Mesothelial cell of epicardium (in vitro differentiated cells): ENCODE measurements around the gene TTLL11. TPM values are rescaled to one million over a fixed set of nuclear protein-coding genes. Genes with fewer than 3 reads are reported as not detected.

Experiments
- DNase-seq, 2 experiments: peaks; one replicate each; pipeline ENCODE4 v3.0.0; 2021; ENCODE audit warnings: low spot score in 2 of 2; ENCODE audit not compliant: unreplicated experiment in 2 of 2
- H3K27ac Mint-ChIP-seq: 2 replicates; pipeline ENCODE4 v1.8.0; 2021; ENCODE audit warnings: mixed read lengths
- H3K27me3 Mint-ChIP-seq: 2 replicates; pipeline ENCODE4 v1.8.0; 2021; ENCODE audit warnings: low read depth, mixed read lengths
- H3K36me3 Mint-ChIP-seq: 2 replicates; pipeline ENCODE4 v1.8.0; 2021; ENCODE audit warnings: mixed read lengths
- H3K4me1 Mint-ChIP-seq: 2 replicates; pipeline ENCODE4 v1.8.0; 2021; ENCODE audit warnings: mixed read lengths
- H3K4me3 Mint-ChIP-seq: 2 replicates; pipeline ENCODE4 v1.8.0; 2021; ENCODE audit warnings: mild to moderate bottlenecking, moderate library complexity, mixed read lengths
- H3K9me3 Mint-ChIP-seq: 2 replicates; pipeline ENCODE4 v1.8.0; 2021; ENCODE audit warnings: mixed read lengths
- CTCF ChIP-seq: fragments of 200-600 bp; sonication (generic); IDR thresholded peaks from one replicate; pipeline ENCODE4 v1.5.0; 2021; ENCODE audit warnings: antibody characterized with exemption; ENCODE audit not compliant: unreplicated experiment
- total RNA-seq: library from RNA; stranded (reverse); gene quantifications from 3 replicates; pipeline ENCODE4 v1.2.1, GENCODE V29; 2021

Gene TTLL11
- total RNA-seq, 1 donor from 2014 or later, result 4.8 TPM

- no peak overlapping the region for H3K4me3 Mint-ChIP-seq
- H3K9me3 Mint-ChIP-seq, result no peaks in the 10 kb centered on the region
- H3K36me3 Mint-ChIP-seq, result no peaks in the 10 kb centered on the region
- DNase-seq, result peak in 1 of 2 experiments; percentile 81
- peak; percentile 93 for TF ChIP-seq CTCF
- H3K27ac Mint-ChIP-seq, result no peak overlapping the region
- peaks cover 15% of the 10 kb centered on the region for H3K4me1 Mint-ChIP-seq
- H3K27me3 Mint-ChIP-seq, result peaks cover 41% of the 10 kb centered on the region
Measured at GRCh38 chr9:122122903-122123632, 30.0 kb upstream of the TTLL11 start.

GRCh38 chr9:122122468-122122867 lies 29.4 kb upstream of the TTLL11 start:
- Mint-ChIP-seq H3K9me3 (no peaks in the 10 kb centered on the region), H3K27ac (no peak overlapping the region), H3K27me3 (peaks cover 37% of the 10 kb centered on the region), H3K4me3 (no peak overlapping the region), H3K36me3 (no peaks in the 10 kb centered on the region), H3K4me1 (peaks cover 15% of the 10 kb centered on the region)
- no peak for TF ChIP-seq CTCF
- DNase-seq, result no peak

GRCh38 chr9:122121931-122122330 lies 28.8 kb upstream of the TTLL11 start:
- TF ChIP-seq CTCF, result no peak
- H3K4me3 Mint-ChIP-seq, result no peak overlapping the region
- peaks cover 32% of the 10 kb centered on the region for H3K27me3 Mint-ChIP-seq
- H3K36me3 Mint-ChIP-seq, result no peaks in the 10 kb centered on the region
- DNase-seq, result no peak
- peaks cover 15% of the 10 kb centered on the region for H3K4me1 Mint-ChIP-seq
- H3K9me3 Mint-ChIP-seq, result no peaks in the 10 kb centered on the region
- no peak overlapping the region for H3K27ac Mint-ChIP-seq

GRCh38 chr9:122121391-122121790 lies 28.3 kb upstream of the TTLL11 start:
- no peaks in the 10 kb centered on the region for H3K36me3 Mint-ChIP-seq
- H3K4me1 Mint-ChIP-seq, result peaks cover 11% of the 10 kb centered on the region
- H3K27ac Mint-ChIP-seq, result no peak overlapping the region
- no peak overlapping the region for H3K4me3 Mint-ChIP-seq
- peaks cover 29% of the 10 kb centered on the region for H3K27me3 Mint-ChIP-seq
- H3K9me3 Mint-ChIP-seq, result no peaks in the 10 kb centered on the region
- DNase-seq, result no peak
- TF ChIP-seq CTCF, result no peak

- DNase-seq, result no peak
- Mint-ChIP-seq H3K36me3 (no peaks in the 10 kb centered on the region), H3K27ac (no peak overlapping the region), H3K27me3 (peaks cover 28% of the 10 kb centered on the region), H3K9me3 (no peaks in the 10 kb centered on the region), H3K4me1 (peaks cover 3% of the 10 kb centered on the region), H3K4me3 (no peak overlapping the region)
- no peak for TF ChIP-seq CTCF
Measured at GRCh38 chr9:122120316-122121071, 27.4 kb upstream of the TTLL11 start.
